DND-41 (cell line): ENCODE data around the gene HNRNPDL.

Experiments used
- CTCF ChIP-seq: IDR thresholded peaks from 2 replicates; pipeline ENCODE4 v1.5.1; 2012; ENCODE audit warnings: borderline replicate concordance, low read length, moderate library complexity, mild to moderate bottlenecking; ENCODE audit not compliant: poor library complexity, severe bottlenecking; ENCODE audit errors: extremely low read depth
- EZH2 ChIP-seq: IDR thresholded peaks from 3 replicates; pipeline ENCODE4 v1.6.1; 2012; ENCODE audit warnings: borderline replicate concordance, low read depth, mild to moderate bottlenecking, moderate library complexity, low read length, inconsistent platforms; ENCODE audit not compliant: severe bottlenecking

- TF ChIP-seq CTCF (no peak), EZH2 (no peak)
These were observed 26.5 kb downstream of the HNRNPDL start for GRCh38 chr4:82403725-82404124.
